ENCODE data around the gene FZR1.
A peak's percentile ranks its signal among the peaks of the same experiment; 100 is the strongest.
"Not testable (repeated sequence)": the region's sequence is repeated elsewhere in the genome, so short reads cannot be mapped to it uniquely, and the experiment has no call there.

Gene FZR1

GRCh38 chr19:3524904-3525451 is 18.9 kb downstream of the FZR1 start:
- DNase-seq (ENCODE audit: low read depth, low spot score): no peak
- no peak overlapping the region for H3K4me3 ChIP-seq (ENCODE audit: low read depth, low read length)
- TF ChIP-seq, protein P1, sequence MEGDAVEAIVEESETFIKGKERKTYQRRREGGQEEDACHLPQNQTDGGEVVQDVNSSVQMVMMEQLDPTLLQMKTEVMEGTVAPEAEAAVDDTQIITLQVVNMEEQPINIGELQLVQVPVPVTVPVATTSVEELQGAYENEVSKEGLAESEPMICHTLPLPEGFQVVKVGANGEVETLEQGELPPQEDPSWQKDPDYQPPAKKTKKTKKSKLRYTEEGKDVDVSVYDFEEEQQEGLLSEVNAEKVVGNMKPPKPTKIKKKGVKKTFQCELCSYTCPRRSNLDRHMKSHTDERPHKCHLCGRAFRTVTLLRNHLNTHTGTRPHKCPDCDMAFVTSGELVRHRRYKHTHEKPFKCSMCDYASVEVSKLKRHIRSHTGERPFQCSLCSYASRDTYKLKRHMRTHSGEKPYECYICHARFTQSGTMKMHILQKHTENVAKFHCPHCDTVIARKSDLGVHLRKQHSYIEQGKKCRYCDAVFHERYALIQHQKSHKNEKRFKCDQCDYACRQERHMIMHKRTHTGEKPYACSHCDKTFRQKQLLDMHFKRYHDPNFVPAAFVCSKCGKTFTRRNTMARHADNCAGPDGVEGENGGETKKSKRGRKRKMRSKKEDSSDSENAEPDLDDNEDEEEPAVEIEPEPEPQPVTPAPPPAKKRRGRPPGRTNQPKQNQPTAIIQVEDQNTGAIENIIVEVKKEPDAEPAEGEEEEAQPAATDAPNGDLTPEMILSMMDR (IDR thresholded peaks at IDR 0.05; ENCODE audit: low read depth, low read length): no peak
- in situ Hi-C loops (cut with HindIII; ENCODE audit: low sequenced_read_pairs): no loop called here

GRCh38 chr19:3526507-3527237 is 20.6 kb downstream of the FZR1 start:
- DNase-seq (ENCODE audit: low read depth, low spot score): no peak
- TF ChIP-seq, protein P1 (IDR thresholded peaks at IDR 0.05; ENCODE audit: low read depth, low read length): peak; percentile 35
- no peak overlapping the region for H3K4me3 ChIP-seq (ENCODE audit: low read depth, low read length)
- in situ Hi-C loops (cut with HindIII; ENCODE audit: low sequenced_read_pairs): no loop called here

GRCh38 chr19:3527238-3527910 is 21.3 kb downstream of the FZR1 start:
- in situ Hi-C loops (cut with HindIII; ENCODE audit: low sequenced_read_pairs): no loop called here
- no peak overlapping the region for H3K4me3 ChIP-seq (ENCODE audit: low read depth, low read length)
- TF ChIP-seq, protein P1 (IDR thresholded peaks at IDR 0.05; ENCODE audit: low read depth, low read length): no peak
- no peak for DNase-seq (ENCODE audit: low read depth, low spot score)

DNA sequence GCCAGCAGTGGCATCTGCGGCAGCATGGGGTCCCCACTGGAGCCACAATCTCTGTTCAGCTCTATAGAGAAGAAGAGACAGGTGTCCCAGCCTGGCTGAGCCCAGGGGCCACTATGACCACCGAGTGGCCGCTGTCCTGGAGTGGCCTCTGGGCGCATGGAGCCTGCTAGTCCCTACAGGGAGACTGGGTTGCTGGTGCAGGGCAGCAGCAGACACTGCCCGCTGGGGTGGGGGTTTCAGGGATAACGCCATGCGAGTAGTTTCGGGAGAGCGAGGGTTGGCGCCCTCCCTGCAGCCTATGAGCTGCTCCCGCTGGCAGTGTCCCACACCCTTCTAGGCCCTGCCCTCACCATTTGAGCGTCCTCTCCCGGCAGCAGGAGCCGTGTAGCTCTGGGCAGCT is 22.0 kb downstream of the FZR1 start:
- DNase-seq (ENCODE audit: low read depth, low spot score): no peak
- H3K4me3 ChIP-seq (ENCODE audit: low read depth, low read length): no peak overlapping the region
- in situ Hi-C loops (cut with HindIII; ENCODE audit: low sequenced_read_pairs): no loop called here
- TF ChIP-seq, protein P1 (IDR thresholded peaks at IDR 0.05; ENCODE audit: low read depth, low read length): no peak

DNA sequence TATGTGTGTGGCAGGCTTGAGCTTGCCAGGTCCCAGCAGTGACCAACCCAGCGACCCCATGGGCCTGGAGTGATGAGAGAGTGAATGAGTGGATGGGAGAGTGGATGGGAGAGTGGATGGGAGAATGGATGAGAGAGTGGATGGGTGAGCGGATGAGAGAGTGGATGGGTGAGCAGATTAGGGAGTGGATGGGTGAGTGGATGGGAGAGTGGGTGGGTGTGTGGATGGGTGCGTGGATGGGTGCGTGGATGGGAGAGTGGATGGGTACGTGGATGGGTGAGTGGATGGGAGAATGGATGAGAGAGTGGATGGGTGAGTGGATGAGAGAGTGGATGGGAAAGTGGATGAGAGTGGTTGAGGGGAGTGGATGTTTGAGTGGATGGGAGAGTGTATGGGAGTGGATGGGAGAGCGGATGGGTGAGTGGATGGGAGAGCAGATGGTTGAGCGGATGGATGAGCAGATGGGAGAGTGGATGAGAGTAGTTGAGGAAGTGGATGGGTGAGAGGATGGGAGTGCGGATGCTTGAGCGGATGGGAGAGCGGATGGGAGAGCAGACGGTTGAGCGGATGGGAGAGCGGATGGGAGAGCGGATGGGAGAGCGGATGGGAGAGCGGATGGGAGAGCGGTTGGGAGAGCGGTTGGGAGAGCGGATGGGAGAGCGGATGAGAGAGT is 22.6 kb downstream of the FZR1 start:
- H3K4me3 ChIP-seq (ENCODE audit: low read depth, low read length): no peak overlapping the region
- no peak for DNase-seq (ENCODE audit: low read depth, low spot score)
- in situ Hi-C loops (cut with HindIII; ENCODE audit: low sequenced_read_pairs): no loop called here
- TF ChIP-seq, protein P1 (IDR thresholded peaks at IDR 0.05; ENCODE audit: low read depth, low read length): no peak

DNA sequence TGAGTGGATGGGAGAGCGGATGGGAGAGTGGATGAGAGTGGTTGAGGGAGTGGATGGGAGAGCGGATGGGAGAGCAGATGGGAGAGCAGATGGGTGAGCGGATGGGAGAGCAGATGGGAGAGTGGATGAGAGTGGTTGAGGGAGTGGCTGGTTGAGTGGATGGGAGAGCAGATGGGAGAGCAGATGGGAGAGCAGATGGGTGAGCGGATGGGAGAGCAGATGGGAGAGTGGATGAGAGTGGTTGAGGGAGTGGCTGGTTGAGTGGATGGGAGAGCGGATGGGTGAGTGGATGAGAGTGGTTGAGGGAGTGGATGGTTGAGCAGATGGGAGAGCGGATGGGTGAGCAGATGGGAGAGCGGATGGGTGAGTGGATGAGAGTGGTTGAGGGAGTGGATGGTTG is 23.2 kb downstream of the FZR1 start:
- in situ Hi-C loops (cut with HindIII; ENCODE audit: low sequenced_read_pairs); H3K4me3 ChIP-seq (ENCODE audit: low read depth, low read length); DNase-seq (ENCODE audit: low read depth, low spot score): not testable (repeated sequence)
